ENCODE data around the gene RAB3A.

DNA sequence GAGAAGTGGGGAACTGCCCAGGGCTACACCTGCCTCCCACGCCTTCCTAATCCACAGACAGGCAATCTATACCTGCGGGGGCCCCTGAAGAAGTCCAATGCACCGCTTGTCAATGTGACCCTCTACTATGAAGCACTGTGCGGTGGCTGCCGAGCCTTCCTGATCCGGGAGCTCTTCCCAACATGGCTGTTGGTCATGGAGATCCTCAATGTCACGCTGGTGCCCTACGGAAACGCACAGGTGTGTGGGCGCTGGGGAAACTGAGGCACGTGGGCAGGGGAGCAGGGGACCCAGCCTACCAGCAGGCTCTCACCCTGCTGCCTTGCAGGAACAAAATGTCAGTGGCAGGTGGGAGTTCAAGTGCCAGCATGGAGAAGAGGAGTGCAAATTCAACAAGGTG lies 28.9 kb downstream of the RAB3A start:
- TF ChIP-seq CTCF (conservative IDR thresholded peaks at IDR 0.05): no peak
- TF ChIP-seq EZH2 (IDR thresholded peaks at IDR 0.05; ENCODE audit: low read depth): no peak
